C4-2B (cell line): Measurements from ENCODE around the gene LRP6.
"Not testable (repeated sequence)": the region's sequence is repeated elsewhere in the genome, so short reads cannot be mapped to it uniquely, and the experiment has no call there.

Experiments used
- H3K27ac ChIP-seq: fragments of 450-650 bp; 2 replicates; pipeline ENCODE4 v1.5.1; 2017
- CTCF ChIP-seq: fragments of 450-650 bp; conservative IDR thresholded peaks from 2 replicates; pipeline ENCODE4 v1.5.1; 2017; ENCODE audit warnings: mild to moderate bottlenecking
- ZFX ChIP-seq: fragments of 450-650 bp; IDR thresholded peaks from 2 replicates; pipeline ENCODE4 v1.6.1; 2017

The LRP6 gene

GRCh38 chr12:12265035-12265434 lies 1.8 kb downstream of the LRP6 start:
- no peak overlapping the region for H3K27ac ChIP-seq
- TF ChIP-seq ZFX (no peak), CTCF (no peak)

- TF ChIP-seq CTCF = no peak
- no peak overlapping the region for H3K27ac ChIP-seq
Measured at GRCh38 chr12:12263909-12264308, 2.9 kb downstream of the LRP6 start.

- not testable (repeated sequence) for H3K27ac ChIP-seq
Measured at GRCh38 chr12:12256291-12256757, 10.5 kb downstream of the LRP6 start.

- H3K27ac ChIP-seq = no peak overlapping the region
- TF ChIP-seq CTCF (no peak), ZFX (no peak)
Measured at GRCh38 chr12:12254553-12254952, 12.3 kb downstream of the LRP6 start.

GRCh38 chr12:12249216-12250050 lies 17.4 kb downstream of the LRP6 start:
- H3K27ac ChIP-seq = no peak overlapping the region
- no peak for TF ChIP-seq ZFX
- TF ChIP-seq CTCF = no peak

- no peak overlapping the region for H3K27ac ChIP-seq
- TF ChIP-seq CTCF (no peak), ZFX (no peak)
Measured at GRCh38 chr12:12247584-12247983, 19.3 kb downstream of the LRP6 start.

GRCh38 chr12:12244341-12244740 lies 22.5 kb downstream of the LRP6 start:
- no peak overlapping the region for H3K27ac ChIP-seq
- no peak for TF ChIP-seq ZFX
- no peak for TF ChIP-seq CTCF
